ENCODE measurements around the gene LKAAEAR1.

The LKAAEAR1 gene

DNA sequence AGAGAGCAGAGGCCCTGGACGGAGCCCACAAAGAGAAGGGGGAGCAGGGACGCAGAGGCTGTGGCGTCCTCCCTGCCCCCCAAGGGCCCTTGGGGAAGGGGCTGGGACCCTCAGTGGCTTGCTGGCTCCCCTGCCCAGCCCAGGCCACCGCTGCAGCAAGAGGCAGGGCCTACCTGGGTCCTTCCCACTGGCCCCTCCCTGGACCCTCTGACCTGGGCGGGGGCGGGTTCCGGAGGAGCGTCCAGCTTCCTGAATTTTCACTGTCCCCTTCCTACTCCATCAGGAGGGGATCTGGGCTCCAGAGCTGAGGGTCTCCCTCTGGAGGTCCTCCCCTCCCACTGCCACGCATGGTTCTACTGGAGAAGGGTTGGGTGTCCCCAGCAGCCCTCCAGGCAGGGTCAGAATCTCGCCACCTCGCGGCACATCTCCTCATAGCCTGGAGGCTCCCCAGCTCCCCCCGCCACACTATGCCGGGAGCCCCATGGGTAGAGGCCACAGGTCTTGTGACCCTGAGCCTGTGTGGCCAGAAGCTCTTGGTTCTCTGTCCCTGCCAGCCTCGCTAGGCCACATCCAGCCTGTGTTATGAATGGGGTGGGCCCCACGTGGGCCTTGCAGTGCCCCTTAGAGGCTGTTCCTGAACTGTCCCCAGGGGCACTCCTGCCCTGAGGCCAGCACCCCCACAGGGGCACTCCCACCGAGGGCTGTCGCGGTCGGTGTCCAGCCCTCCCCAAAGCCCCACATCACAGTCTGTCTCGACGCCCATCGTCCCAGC is 33.8 kb downstream of the LKAAEAR1 start:
- DNase-seq (ENCODE audit: low read depth): no peak

DNA sequence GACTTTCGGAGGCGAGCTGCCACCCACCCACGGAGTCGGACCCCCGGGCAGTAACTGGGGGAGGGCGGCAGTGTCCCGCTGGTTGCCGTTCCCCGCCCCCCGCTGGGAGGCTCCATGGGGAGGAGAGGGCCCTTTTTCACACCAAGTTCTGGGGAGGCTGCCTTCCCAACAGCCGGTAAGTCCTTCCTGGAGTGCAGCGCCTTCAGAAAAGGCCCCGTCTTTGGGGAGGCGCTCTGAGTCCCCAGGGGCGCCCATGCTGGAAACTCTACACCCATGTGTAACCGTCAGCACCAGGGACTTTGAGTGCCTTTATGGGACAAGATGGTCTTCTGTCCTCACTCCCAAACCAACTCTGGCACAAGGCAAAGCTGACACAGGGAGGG is 34.3 kb downstream of the LKAAEAR1 start:
- no peak for DNase-seq (ENCODE audit: low read depth)

DNA sequence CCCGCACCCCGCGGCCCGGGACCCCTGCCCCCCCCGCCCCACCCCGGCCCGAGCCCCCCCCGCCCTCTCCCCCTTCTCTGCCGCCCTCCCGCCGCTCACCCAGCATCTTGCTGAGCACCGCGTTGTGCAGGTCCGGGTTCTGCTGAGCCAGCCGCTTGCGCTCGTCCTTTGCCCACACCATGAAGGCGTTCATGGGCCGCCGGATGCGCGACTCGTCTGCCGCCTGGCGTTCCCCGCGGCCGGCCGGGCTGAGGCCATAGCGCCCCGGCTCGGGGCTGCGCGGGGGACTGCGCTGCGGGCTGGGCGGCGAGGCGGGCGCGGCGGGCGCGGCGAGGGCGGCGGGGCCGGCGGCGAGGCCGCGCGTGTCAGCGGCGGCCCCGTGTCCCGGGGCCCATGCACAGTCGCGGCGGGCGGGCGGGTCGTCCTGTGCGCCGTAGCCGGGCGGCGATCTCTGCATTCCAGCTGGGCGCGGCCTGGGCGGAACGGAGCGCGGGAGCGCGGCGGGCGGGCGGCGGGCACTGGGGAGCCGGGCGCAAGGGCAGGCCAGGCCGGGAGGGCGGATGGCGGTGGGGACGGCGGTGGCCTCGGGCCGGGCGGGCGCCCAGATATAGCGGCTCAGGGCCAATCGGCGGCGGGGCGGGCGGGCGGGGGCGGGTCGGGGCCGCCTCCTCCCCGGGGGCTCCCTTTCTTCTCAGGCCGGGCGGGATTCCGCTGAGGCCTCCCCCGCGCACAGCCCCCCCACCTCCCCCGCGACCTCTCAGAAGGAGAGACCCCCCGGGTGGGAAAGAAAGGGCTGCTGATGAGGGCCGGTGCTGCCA is 34.9 kb downstream of the LKAAEAR1 start, which contains the start of gene SOX18:
Gene SOX18 (minus strand): TSS at position 580 of the 818 bp plus-strand sequence. CDS start 123 bp downstream, at position 457.
- no peak for DNase-seq (ENCODE audit: low read depth)

DNA sequence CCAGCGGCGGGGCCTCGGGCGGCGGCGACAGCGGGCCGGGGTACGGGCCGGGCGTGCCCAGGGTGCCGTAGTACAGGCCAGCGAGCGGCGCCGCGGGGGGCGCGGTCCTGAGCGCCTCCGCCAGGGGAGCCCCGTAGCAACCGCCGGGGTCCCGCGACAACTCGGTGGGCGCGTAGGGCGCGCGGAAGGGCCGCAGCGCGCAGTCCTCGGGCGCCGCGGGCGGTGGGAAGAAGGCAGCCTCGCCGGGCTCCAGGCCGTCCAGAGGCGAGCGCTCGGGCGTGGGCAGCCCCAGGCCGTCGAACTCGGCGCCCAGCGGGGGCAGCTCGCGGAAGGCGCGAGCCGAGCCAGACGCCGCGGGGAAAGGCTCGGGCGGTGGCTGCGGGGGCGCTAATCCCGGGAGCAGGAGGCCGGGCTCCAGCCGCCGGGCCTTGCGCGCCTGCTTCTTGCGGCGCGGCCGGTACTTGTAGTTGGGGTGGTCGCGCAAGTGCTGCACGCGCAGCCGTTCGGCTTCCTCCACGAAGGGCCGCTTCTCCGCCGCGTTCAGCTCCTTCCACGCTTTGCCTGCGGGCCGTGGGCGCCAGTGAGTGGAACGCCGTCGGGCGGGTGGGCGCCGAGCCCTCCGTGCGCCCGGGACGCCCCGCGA is 35.7 kb downstream of the LKAAEAR1 start:
- no peak for DNase-seq (ENCODE audit: low read depth)

DNA sequence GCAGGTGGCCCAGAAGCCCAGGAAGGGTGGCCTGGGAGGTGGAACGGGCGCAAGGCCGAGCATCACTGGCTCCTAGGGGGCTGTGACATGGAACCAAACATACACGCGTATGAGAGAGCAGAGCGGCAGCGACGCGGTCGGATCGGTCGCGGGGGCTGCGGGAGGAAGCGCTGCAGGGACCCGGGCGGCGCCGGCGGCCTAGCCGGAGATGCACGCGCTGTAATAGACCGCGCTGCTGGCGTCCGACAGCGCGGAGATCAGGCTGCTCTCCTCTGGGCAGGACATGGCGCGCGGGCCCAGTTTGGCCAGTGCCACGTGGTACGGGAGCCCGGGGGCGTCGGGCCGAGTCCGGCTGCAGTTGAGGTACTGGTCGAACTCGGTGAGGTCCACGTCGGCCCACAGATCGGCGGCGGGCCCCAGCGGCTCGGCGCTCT is 36.2 kb downstream of the LKAAEAR1 start:
- no peak for DNase-seq (ENCODE audit: low read depth)

DNA sequence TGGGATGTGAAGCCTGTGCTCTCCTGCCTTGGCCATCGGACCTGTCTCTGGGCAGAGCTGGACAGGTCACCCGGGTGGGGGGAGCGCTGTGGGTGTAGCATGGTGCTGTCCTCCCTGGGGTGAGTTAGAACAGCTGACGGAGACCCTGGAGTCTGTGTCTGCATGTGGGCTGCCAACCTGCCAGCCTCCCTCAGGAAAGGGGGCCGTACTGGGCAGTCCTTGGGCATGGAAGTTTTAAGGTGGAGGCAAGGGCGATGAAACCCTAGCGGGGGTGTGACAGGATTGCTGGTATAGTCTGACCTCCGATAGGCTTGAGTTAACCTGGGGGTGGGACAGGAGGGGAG is 37.2 kb downstream of the LKAAEAR1 start:
- DNase-seq (ENCODE audit: low read depth): no peak

DNA sequence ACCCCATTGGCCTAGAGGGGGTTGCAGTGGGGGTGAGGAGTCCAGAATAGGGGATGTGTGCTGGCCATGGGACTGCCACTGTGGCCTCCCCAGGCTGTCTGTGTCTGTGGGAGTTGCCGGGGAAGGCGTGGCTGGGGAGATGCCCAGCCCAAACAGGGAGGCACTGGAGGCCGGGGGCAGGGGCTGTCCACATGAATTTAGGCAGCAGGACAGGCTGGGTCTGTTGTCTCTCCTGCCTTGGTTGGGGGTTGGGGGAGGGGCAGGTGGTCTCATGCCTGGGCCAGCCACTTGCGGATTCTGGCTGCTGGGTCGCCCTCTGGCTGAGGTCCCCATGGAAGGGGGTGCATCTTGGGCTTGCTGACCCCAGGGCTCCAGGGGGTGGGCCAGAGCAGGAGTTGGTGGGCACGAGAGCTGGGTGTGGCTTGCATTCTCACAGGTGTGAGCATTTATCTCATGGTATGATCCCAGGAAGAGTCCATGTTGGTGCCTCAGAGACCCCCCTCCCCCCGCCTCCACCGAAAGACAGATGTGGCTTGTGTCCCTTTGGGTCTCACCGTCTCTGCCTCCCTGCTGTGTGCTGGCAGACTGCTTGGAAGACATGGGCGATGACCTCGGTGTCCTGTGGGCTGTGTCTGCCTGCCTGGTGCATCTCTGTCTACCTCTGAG is 38.7 kb downstream of the LKAAEAR1 start:
- DNase-seq (ENCODE audit: low read depth): no peak

DNA sequence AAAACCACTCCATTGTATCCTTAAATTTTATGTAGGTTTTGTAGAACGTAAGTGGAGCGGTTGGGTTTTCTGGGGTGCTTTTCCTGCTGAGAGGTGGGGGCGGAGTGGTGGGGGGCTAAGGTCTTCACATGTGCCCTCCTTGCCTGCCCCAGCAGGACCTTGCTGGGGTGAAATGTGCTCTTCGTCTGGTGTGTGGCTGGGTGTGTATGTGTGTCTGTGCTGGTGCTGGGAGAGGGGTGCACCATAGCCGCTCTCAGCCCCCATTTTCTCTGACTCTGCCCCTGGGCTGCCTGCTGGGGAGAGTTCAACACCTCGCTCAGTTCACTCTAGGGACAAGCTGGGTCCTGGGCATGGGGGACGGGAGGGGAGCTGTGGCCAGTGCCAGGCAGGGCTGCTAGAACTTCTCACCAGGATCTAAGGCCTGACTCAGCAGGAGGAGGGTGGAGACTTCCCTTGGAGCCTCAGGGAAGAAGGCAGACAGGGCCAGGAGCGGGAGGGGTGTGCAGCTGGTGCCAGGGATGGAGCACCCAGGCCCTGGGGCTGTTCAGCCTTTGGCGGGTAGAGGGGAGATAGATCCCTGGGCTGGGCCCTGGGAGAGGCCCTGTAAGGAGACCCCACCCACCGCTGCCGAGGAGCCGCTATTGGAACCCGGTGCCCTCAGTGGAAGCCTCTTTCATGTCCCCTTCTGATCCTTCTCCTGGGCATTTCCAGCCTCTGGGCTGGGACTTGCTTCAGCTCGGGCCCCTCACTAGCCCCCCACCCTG is 39.5 kb downstream of the LKAAEAR1 start:
- DNase-seq (ENCODE audit: low read depth): no peak

DNA sequence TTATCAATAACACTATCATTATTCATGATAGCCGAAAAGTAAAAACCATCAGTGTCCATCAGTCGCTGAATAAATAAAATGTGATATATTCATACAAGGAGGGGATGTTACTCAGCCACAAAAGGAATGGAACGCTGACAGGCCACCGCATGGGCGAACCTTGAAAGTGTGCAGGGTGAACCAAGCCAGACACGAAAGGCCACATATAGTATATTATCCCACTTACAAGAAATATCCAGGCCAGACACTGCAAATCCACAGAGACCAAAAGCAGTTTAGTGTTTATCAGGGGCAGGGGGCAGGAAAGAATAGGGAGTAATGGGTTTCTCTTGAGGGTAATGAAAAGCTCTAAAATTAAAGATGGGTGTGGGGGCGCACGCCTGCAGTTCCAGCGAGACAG is 40.4 kb downstream of the LKAAEAR1 start:
- DNase-seq (ENCODE audit: low read depth): no peak

DNA sequence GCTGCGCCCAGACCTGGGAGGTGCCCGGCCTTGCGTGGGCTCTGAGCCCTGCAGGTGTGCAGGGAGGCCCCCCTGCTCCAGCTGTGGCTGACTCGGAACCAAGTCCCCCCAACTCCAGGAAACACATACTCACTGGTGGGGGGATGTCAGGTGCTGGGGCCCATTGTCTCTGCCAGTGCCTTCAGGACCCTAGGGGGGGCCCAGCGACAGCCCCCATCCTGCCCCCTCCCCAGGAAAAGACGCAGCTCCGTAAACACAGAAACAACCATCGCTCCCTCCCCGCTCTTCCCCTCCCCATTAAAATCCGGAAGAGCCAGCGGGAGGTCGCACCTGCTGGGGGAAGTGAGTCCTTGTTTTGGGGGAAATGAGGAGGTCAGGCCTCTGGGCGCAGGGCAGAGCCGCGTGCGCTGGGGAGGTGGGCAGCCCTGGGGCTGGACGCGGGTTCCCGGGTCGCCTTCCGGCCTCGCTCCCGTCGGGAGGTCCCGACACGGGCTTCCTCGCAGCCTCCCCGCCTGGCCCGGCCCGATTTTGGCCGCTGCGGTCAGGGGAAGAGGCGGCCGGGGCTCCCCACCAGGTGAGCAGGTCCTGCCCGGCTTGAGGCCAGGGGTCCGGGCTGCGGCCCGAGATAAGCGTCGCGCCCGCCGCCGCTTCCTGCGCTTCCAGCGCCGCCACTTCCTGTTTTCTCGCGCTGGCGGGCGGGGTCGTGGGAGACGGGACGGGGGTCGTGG is 42.0 kb downstream of the LKAAEAR1 start:
- DNase-seq (ENCODE audit: low read depth): no peak

DNA sequence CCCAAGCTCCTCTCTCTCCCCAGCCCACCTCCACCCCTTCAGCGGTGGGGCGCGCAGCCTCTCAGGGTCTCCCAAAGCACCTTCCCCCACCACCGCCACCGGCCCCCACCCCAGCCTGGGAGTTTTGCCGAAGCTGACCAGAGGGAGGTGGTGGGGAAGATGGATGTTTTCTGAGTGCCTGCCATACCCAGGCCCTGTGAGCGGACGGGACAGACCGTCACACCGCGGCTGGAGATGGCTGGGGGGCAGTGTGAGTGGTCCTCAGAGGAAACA is 42.5 kb downstream of the LKAAEAR1 start:
- DNase-seq (ENCODE audit: low read depth): no peak

DNA sequence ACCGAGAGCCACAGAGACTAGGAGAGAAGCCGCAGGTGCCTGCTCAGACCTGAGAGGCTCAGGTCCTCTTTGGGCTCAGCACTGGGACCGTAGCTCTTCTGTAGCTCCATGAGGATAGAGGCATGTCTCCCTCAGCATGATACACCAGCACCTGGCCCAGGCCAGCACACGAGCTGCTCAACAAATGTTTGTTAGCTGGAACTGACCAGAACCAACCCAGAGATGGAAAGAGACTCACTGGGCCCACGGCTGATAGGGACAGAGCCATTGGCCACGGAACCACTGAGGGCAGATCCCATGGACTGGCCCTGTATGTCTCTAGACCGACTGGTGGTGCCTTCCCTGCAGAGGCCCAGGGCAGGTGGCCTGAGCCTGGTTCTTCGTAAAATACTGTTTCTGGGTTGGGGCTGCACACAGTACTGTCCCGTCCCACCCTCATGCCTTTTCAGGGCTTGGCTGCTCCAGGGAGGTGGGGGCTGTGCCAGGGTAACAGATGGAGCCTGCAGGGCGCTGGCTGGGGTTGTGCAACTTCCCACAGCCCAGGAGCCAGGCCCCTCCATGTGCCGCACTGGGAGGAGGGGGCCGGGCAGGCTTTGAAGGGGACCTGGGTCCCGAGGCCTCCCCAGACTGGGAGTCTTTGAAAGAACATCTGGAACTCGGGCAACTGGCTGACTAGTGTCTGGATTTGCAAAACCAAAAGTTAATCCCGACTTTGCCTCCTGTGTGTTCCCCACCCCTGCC is 43.0 kb downstream of the LKAAEAR1 start:
- no peak for DNase-seq (ENCODE audit: low read depth)

DNA sequence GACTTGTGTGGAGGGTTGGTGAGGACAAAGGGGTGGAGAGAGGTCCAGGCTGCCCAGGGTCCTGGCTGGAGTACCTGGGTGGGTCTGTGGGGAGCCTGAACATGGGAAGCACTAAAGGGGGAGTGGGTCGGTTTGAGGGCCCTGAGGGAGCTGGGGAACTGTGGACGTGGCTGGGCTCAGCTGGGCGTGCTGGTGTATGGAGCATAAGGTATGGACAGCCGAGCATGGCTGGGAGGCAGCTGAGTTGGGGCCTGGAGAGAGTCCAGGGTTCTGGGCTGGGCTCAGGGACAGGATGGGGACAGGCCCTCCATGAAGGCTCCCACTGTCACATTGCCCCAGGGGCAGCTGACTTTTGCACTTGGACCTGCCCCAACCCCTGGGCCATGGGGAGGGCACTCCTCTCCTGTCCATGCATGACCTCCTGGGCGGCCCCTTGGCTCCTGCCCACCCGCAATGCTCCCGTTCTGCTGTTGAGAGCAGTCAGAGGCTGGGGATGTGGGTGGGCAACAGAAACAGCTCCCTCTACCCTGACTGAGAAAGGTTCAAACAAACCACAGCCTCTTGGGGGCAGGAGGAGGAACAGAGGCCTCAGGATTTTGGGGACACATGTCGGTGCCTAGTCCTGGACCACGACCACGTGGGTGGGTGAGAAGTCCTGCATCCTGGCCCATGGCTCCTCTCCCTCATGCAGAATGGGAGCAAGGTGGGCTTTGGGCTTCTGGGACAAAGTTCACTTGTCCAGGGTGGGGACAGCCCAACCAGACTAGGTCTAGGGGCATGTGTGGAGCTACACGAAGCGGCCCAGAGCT is 43.8 kb downstream of the LKAAEAR1 start:
- no peak for DNase-seq (ENCODE audit: low read depth)

DNA sequence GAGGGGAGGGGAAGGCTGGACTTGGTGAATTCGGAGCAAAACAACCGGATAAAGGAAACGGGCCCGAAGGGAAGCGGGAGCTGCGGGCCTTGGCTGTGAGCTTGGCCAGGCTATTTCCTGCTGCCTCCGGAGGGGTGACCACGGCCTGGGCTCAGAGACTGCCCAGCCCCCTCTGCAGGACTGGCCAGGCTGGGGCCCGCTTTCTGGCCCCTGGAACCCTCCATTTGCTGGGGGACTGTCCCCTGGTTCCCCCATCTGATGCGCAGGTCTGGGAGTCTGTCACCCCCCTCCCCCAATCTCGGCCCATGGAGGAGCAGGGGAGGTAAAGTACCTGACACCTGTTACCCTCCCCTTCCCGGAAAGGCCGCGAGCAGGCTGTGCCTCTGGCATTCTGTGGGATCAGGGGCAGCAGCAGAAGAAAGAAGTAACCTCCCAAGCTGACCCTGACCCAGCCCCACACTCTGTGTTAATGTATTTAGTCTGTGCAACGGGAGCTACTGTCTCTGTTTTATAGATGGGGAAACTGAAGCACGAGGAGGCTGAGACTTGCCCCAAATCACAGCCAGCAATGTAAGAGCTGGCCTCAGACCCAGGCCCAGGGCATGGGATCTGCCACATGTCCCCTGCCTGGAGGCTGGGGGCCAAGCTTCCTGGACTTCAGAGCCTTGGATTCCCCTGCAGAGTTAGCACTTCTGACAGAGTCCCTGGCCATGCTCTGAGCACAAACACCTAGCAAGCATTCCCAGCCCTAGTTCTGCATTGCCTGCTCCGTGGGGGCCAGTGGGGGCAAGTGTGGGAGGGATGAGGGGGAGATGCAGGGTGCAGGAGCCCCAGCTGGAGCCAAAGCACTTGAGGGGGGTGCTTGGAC is 44.7 kb downstream of the LKAAEAR1 start:
- DNase-seq (ENCODE audit: low read depth): no peak

DNA sequence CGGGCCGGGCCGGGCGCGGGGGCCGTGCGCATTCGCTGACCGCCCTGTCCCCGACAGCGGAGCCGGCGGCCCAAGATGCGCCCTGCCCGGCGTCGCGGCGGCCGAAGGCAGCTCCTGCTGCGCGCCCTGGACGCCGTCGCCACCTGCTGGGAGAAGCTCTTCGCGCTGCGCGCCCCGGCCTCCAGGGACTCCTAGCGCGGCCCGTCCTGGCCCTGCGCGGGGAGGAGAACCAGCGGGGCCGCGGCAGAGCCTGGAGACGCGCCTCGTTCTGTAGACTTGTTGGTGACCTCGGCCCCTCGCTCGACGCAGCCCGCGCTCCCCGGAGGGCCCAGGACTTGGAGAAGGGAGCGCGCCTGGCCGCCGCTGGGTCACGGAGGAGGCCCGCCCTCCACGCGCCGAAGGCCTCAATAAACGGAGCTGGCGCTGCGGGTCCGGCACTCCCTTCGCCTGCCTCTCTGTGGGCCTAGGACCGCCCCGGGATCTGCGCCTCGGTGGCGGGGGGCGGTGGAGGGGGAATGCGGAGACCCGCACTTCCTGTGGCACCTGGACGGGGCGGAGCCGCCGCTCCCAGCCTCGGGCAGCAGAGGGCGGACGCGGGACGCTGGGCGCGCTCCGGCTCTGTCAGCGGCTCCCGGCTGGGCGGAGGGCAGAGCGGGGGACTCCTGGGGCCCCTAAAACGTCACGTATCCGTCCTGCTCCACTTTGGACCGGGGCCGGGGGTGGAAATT is 45.5 kb downstream of the LKAAEAR1 start:
- peak; percentile 68 for DNase-seq (ENCODE audit: low read depth)

DNA sequence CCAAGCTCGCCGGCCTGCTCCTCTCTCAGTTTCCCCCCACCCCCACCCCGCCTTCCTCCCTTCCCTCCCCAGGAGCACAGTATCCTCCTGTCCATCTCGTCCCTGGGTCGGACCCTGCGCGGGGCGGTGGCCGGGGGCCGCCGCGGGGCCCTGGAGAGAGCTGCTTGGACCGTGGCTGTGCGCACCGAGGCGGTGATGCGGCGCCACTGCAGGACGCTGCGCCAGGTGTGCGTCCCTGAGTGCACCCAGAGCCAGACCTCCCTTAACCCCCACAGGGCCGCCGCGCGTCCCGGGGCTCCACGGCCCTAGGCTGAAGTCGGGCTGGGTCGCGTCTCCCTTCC is 46.0 kb downstream of the LKAAEAR1 start:
- no peak for DNase-seq (ENCODE audit: low read depth)

DNA sequence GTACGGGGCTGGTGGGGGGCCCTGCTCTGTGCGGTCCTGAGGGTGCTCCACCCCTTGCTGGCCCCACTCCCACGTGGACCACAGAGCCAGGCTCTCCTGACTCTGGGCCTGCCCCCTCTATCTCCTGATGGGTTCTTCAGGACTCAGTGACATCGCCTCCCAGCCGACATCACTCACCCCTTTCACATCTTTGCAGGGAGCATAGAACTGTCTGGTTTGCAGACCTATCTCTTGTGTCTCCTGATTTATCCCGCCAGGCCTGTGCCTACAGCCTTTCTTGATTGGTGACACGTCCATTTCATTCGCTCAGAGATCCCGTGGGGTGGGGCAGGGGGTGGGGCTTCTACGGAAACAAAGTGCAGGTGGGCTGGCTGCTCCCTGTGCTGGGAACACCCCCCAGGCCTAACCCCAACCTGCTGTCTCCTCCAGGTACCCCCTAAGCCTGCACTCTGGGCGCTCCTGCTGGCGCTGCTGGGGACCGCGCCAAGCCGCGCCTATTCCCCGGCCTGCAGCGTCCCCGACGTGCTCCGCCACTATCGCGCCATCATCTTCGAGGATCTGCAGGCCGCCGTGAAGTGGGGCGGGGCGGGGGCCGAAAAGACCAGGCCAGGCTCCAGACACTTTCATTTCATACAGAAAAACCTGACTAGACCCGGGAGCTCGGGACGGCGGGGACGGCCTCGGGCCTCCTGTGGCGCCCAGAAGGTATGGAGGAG is 46.5 kb downstream of the LKAAEAR1 start:
- no peak for DNase-seq (ENCODE audit: low read depth)

DNA sequence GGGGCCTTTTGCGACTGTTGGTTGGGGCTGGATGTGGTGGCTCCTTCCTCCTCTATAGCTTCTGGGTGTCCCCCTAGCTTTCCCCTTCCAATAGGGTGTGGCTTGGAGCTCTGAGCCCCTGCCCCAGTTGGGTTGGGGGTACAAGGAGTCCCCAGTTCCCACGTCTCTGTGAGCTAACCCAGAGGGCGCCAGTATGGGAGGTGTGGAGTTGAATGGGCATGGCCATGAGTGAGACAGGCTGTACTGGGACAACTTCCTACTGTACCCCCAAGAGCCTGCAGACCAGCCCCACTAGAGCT is 47.0 kb downstream of the LKAAEAR1 start:
- DNase-seq (ENCODE audit: low read depth): no peak

Measured in activated T-helper 1 cell treated with Interleukin-2 at 50 U/mL for 16 hours (primary cell).